Upper lobe of right lung (tissue), 1 donor: ENCODE results near the gene FAF2. TPM values are rescaled to one million over a fixed set of nuclear protein-coding genes. Genes with fewer than 3 reads are reported as not detected.
"Not testable (repeated sequence)": the region's sequence is repeated elsewhere in the genome, so short reads cannot be mapped to it uniquely, and the experiment has no call there.

Experiments
- ATAC-seq: fragments of 200-7000 bp; cut with Tn5 transposase; one replicate; pipeline ENCODE4 v1.9.1; 2020; ENCODE audit warnings: mild to moderate bottlenecking, moderate library complexity
- DNase-seq: peaks from one replicate; pipeline ENCODE4 v3.0.0-alpha.2; 2020
- H3K27ac ChIP-seq: fragments of 200-600 bp; one replicate; pipeline ENCODE4 v1.8.0; 2022
- H3K27me3 ChIP-seq: fragments of 200-600 bp; one replicate; pipeline ENCODE4 v1.8.0; 2022; ENCODE audit warnings: mild to moderate bottlenecking
- H3K36me3 ChIP-seq: fragments of 200-600 bp; one replicate; pipeline ENCODE4 v1.8.0; 2022
- H3K4me1 ChIP-seq: fragments of 200-600 bp; one replicate; pipeline ENCODE4 v1.8.0; 2022
- H3K4me3 ChIP-seq: fragments of 200-600 bp; one replicate; pipeline ENCODE4 v1.8.0; 2022; ENCODE audit warnings: mild to moderate bottlenecking
- H3K9me3 ChIP-seq: fragments of 200-600 bp; one replicate; pipeline ENCODE4 v1.8.0; 2022
- intact Hi-C: fragments of 100-400 bp; cut with DNase I; formaldehyde crosslinking; loops from one replicate; pipeline ENCODE4 v1.11.0; 2022
- total RNA-seq: library from RNA; stranded (reverse); fragmentation: NEBNext Ultra II Directional; extraction: Animal tissue kit (Norgen Biotek cat#: 25700); gene quantifications from one replicate; pipeline ENCODE4 v1.2.1, GENCODE V29; 2021
- TF ChIP-seq, protein P1 (sequence below): fragments of 200-600 bp; IDR thresholded peaks from one replicate; pipeline ENCODE4 v1.8.0; 2022; ENCODE audit warnings: antibody characterized with exemption
- donor health status: DM: no; HTN: yes; CAD: no; lungs with severe emphysema.

FAF2 gene
- total RNA-seq, 1 donor from 2014 or later: 35.1 TPM

DNA sequence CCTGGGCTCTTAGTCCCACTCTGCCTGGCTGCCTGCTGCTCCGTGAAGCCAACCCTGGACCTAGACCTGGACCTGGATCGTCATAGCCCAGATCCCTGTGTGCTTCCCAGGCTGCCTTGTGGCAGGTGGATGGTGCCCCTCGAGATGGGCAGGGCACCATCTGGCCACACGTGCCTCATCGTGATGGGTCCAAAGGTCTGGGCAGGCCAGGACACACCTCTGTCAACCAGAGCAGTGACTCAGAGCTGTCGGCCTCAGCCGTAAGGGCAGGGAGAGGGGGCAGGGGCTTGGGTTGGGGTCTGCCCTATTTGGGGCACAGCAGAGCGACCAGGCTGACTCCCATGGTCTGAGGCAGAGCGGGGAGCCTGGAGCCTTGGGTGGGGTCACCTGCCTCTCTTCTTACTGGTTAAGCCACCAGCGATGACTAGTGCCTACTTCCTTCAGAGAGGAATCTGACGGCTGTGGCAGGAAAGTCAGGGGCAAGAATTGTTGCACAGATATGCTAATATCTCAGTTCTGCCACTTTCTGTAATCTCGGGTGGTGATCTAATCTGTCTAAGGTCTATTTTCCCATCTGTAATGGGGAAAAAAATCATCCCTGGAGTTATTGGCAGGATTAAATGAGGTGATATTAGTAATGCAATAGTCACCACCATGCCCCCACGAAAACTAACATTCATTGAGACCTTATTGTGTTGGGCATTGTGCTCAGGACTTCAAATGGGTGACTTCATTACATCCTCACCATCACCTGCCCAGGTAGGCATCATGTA is 97.7 kb downstream of the FAF2 start:
- no peak overlapping the region for H3K4me3 ChIP-seq
- DNase-seq: no peak
- intact Hi-C loops: no loop called here
- H3K27ac ChIP-seq: no peak overlapping the region
- H3K36me3 ChIP-seq: no peaks in the 10 kb centered on the region
- no peaks in the 10 kb centered on the region for H3K9me3 ChIP-seq
- H3K27me3 ChIP-seq: no peaks in the 10 kb centered on the region
- TF ChIP-seq, protein P1, sequence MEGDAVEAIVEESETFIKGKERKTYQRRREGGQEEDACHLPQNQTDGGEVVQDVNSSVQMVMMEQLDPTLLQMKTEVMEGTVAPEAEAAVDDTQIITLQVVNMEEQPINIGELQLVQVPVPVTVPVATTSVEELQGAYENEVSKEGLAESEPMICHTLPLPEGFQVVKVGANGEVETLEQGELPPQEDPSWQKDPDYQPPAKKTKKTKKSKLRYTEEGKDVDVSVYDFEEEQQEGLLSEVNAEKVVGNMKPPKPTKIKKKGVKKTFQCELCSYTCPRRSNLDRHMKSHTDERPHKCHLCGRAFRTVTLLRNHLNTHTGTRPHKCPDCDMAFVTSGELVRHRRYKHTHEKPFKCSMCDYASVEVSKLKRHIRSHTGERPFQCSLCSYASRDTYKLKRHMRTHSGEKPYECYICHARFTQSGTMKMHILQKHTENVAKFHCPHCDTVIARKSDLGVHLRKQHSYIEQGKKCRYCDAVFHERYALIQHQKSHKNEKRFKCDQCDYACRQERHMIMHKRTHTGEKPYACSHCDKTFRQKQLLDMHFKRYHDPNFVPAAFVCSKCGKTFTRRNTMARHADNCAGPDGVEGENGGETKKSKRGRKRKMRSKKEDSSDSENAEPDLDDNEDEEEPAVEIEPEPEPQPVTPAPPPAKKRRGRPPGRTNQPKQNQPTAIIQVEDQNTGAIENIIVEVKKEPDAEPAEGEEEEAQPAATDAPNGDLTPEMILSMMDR: no peak
- ATAC-seq: no peak
- H3K4me1 ChIP-seq: peaks cover 14% of the 10 kb centered on the region

DNA sequence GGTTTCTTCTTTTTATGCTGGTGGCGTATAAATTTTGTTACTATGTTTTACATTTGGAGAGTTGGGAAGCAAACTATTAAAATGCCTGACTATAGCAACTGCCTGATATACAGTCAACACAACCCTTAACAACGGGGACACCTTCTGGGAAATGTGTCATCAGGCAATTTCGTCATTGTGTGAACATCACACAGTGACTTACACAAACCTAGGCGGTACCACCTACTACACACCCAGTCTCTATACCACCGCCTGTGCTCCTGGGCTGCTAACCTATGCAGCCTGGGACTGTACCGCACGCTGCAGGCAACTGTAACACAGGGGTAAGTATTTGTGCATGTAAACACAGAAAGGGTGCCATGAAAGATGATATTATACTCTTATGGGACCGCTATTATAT is 99.6 kb downstream of the FAF2 start:
- H3K27ac ChIP-seq: no peak overlapping the region
- H3K9me3 ChIP-seq: no peaks in the 10 kb centered on the region
- no peaks in the 10 kb centered on the region for H3K36me3 ChIP-seq
- TF ChIP-seq, protein P1: no peak
- peaks cover 10% of the 10 kb centered on the region for H3K27me3 ChIP-seq
- DNase-seq (no peak), ATAC-seq (no peak)
- intact Hi-C loops: no loop called here
- no peak overlapping the region for H3K4me3 ChIP-seq
- H3K4me1 ChIP-seq: no peaks in the 10 kb centered on the region

DNA sequence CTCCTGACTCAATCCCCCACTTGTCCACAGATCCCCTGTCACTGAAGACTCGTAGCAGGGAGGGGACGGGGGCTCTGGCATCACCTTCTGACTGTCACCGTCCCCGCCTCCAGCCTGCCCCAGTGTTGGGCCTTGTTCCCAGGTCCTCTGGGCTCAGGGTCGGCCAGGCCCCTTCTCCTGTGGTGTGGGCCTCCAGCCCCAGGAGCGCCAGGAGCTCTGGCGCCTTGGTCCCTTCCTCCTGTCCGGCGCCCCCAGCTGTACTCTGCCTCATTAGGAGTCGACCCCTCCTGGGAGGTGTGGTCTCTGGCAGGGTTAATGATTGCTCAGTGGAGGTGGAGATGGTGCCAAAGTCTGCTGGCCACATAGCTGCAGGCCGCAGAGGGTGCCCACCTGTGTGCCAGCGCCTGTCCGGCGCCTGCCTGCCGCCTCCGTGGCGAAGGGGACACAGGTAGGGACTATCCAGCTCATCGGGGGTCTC is 100.8 kb downstream of the FAF2 start, which contains the start of gene CDHR2:
Gene CDHR2, plus strand, starts transcription at position 376 of the 478 bp plus-strand sequence. CDS start 16,011 bp downstream, outside the sequence.
- no peak within 1 kb of the TSS for H3K4me3 ChIP-seq
- H3K4me1 ChIP-seq: no peaks in the 10 kb centered on the region
- ATAC-seq (no peak), DNase-seq (no peak)
- H3K27ac ChIP-seq: no peak within 1 kb of the TSS
- intact Hi-C loops: no loop called here
- TF ChIP-seq, protein P1: no peak
- H3K9me3 ChIP-seq: no peaks in the 10 kb centered on the region
- peaks cover 13% of the 10 kb centered on the region for H3K27me3 ChIP-seq
- no peaks in the 10 kb centered on the region for H3K36me3 ChIP-seq

DNA sequence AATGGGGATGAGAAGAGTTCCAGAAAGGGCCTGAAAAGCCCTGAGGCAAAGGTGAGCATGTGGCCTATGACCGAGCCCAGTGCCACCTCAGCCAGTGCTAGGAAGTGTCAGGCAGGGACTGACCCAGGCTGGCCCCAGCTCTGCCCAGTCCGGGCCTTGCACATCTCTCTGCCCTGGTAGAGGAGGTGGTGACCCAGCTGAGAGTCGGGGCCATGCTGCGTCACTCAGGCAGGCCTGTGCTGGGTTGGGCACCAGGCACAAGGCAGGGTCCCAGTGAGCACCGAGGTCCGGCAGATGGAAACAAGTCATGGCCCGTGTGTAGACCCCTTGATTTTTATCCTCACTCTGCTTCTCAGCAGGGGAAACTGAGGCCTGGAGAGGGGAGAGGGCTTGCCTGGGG is 101.7 kb downstream of the FAF2 start:
- Histone ChIP-seq H3K36me3 (no peaks in the 10 kb centered on the region), H3K9me3 (no peaks in the 10 kb centered on the region), H3K4me1 (no peaks in the 10 kb centered on the region), H3K27me3 (peaks cover 13% of the 10 kb centered on the region), H3K27ac (no peak overlapping the region), H3K4me3 (no peak overlapping the region)
- intact Hi-C loops: no loop called here
- DNase-seq (no peak), ATAC-seq (no peak)
- TF ChIP-seq, protein P1: no peak

DNA sequence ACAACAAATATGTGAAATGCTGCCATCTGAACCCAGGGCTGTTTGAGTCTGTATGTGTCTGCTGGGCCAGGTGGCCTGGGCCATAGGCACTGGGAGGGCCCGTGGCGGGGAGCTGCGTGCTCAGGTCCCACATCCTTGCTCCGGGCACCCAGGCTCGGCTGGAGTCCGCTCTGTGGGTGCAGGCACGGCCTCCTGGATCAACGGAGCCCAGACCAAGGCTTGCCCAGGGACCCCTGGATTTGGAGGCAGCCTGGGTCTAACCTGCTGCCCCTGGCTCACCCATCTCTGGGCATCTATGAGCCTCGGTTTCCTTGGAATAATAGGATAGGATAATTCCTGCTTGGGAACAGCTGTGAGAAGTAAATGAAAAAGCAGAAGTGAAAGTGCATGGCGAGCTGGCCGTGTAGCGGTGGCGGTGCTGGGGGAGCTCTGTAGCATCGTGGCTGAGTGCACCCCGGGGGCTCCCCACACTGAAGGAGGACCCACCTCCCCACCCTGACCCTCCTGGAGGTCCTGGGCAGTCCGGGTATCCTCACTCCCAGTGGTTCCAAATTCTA is 102.2 kb downstream of the FAF2 start:
- Histone ChIP-seq H3K9me3 (no peaks in the 10 kb centered on the region), H3K27ac (no peak overlapping the region), H3K27me3 (peaks cover 13% of the 10 kb centered on the region), H3K36me3 (no peaks in the 10 kb centered on the region), H3K4me1 (no peaks in the 10 kb centered on the region), H3K4me3 (no peak overlapping the region)
- TF ChIP-seq, protein P1: no peak
- peak; percentile 20 for ATAC-seq
- no peak for DNase-seq
- intact Hi-C loops: no loop called here

DNA sequence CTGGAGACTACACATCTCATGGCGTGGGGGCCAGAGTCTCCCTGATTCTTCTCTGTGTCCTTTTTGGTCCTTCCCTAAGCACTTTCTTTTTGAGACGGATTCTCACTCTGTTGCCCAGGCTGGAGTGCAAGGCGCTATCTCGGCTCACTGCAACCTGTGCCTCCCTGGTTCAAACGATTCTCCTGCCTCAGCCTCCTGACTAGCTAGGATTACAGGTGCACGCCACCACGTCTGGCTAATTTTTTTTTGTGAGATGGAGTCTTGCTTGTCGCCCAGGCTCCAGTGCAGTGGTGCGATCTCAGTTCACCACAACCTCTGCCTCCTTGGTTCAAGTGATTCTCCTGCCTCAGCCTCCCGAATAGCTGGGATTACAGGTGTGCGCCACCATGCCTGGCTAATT is 102.8 kb downstream of the FAF2 start:
- H3K4me1 ChIP-seq, H3K9me3 ChIP-seq, H3K36me3 ChIP-seq, H3K27ac ChIP-seq, ATAC-seq, intact Hi-C loops, H3K4me3 ChIP-seq, DNase-seq: not testable (repeated sequence)
- peaks cover 13% of the 10 kb centered on the region for H3K27me3 ChIP-seq
